ENCODE results near the gene ACER2. TPM values are rescaled to one million over a fixed set of nuclear protein-coding genes. Genes with fewer than 3 reads are reported as not detected.

The ACER2 gene
- total RNA-seq, 1 donor from 2014 or later, result 8.4 TPM

- Mint-ChIP-seq H3K27me3 (peaks cover 6% of the 10 kb centered on the region), H3K4me3 (ENCODE audit: low read depth) (no peak overlapping the region), H3K27ac (no peak overlapping the region), H3K9me3 (ENCODE audit: low read depth) (peaks cover 16% of the 10 kb centered on the region), H3K4me1 (ENCODE audit: low read depth) (peaks cover 7% of the 10 kb centered on the region), H3K36me3 (ENCODE audit: insufficient read depth) (no peaks in the 10 kb centered on the region)
- TF ChIP-seq CTCF (IDR thresholded peaks at IDR 0.05; ENCODE audit: unreplicated experiment), result no peak
- no peak for DNase-seq (ENCODE audit: low spot score, unreplicated experiment)
These were observed 87.7 kb downstream of the ACER2 start for GRCh38 chr9:19496321-19497050.

GRCh38 chr9:19497276-19497675 is 88.5 kb downstream of the ACER2 start:
- no peak for DNase-seq (ENCODE audit: low spot score, unreplicated experiment)
- no peak overlapping the region for H3K4me3 Mint-ChIP-seq (ENCODE audit: low read depth)
- H3K27ac Mint-ChIP-seq, result no peak overlapping the region
- H3K27me3 Mint-ChIP-seq, result peaks cover 6% of the 10 kb centered on the region
- no peaks in the 10 kb centered on the region for H3K36me3 Mint-ChIP-seq (ENCODE audit: insufficient read depth)
- H3K9me3 Mint-ChIP-seq (ENCODE audit: low read depth), result peaks cover 23% of the 10 kb centered on the region
- TF ChIP-seq CTCF (IDR thresholded peaks at IDR 0.05; ENCODE audit: unreplicated experiment), result no peak
- peaks cover 7% of the 10 kb centered on the region for H3K4me1 Mint-ChIP-seq (ENCODE audit: low read depth)

- Mint-ChIP-seq H3K4me3 (ENCODE audit: low read depth) (no peak overlapping the region), H3K36me3 (ENCODE audit: insufficient read depth) (no peaks in the 10 kb centered on the region)
- no peak for TF ChIP-seq CTCF (IDR thresholded peaks at IDR 0.05; ENCODE audit: unreplicated experiment)
These were observed 89.2 kb downstream of the ACER2 start for GRCh38 chr9:19498015-19498414.

More at GRCh38 chr9:19498015-19498414, 89.2 kb downstream of the ACER2 start:
- H3K27me3 Mint-ChIP-seq, result peaks cover 6% of the 10 kb centered on the region
- no peak for DNase-seq (ENCODE audit: low spot score, unreplicated experiment)
- H3K9me3 Mint-ChIP-seq (ENCODE audit: low read depth), result peaks cover 24% of the 10 kb centered on the region
- no peak overlapping the region for H3K27ac Mint-ChIP-seq
- peaks cover 7% of the 10 kb centered on the region for H3K4me1 Mint-ChIP-seq (ENCODE audit: low read depth)

Other genes with a start within 250 kb of the ACER2 start
- 57.3 and 60.4 TPM in 2 replicates for gene DENND4C, start 178.3 kb upstream of the ACER2 start, total RNA-seq
- 2,142 and 2,210 TPM in 2 replicates for gene RPS6, start 28.8 kb upstream of the ACER2 start, total RNA-seq

Measured in progenitor cell of endocrine pancreas (in vitro differentiated cells).